IMR-90 (cell line): ENCODE data around the gene PLOD3. TPM values are rescaled to one million over a fixed set of nuclear protein-coding genes. Genes with fewer than 3 reads are reported as not detected.
A peak's percentile ranks its signal among the peaks of the same experiment; 100 is the strongest.

Experiments used
- ATAC-seq: fragments of 200-7000 bp; cut with Tn5 transposase; 2 replicates; pipeline ENCODE4 v1.9.1; 2020; ENCODE audit warnings: low read depth, mild to moderate bottlenecking, moderate library complexity
- BruUV-seq: library from RNA; stranded (reverse); fragments of 400-500 nt; replicated peaks from 2 replicates; lab custom pipeline; 2021; lab: Mats Ljungman, UMichigan
- CTCF ChIA-PET: fragments of 300-600 bp; formaldehyde crosslinking; extraction: SDS; loops from one replicate; lab custom pipeline; 2021; ENCODE audit warnings: antibody characterized with exemption; lab: Yijun Ruan, JAX
- POLR2A ChIA-PET: fragments of 300-600 bp; sonication (Branson Sonifier 250); formaldehyde crosslinking; loops from one replicate; lab custom pipeline; 2022; ENCODE audit warnings: antibody characterized with exemption; ENCODE audit not compliant: unreplicated experiment; lab: Charles Lee
- DNase-seq: peaks from one replicate; pipeline ENCODE4 v3.0.0; 2013
- H2AFZ ChIP-seq: replicated peaks from 2 replicates; pipeline ENCODE3; 2013; ENCODE audit warnings: low read length, mild to moderate bottlenecking; ENCODE audit not compliant: poor library complexity
- H2AK5ac ChIP-seq: 2 replicates; pipeline ENCODE4 v1.6.1; 2013; ENCODE audit warnings: low read depth, low read length, inconsistent platforms
- H2AK9ac ChIP-seq: replicated peaks from 2 replicates; pipeline ENCODE3; 2013; ENCODE audit warnings: mild to moderate bottlenecking, low read depth, low read length, moderate library complexity; ENCODE audit not compliant: poor library complexity
- H2BK120ac ChIP-seq: 2 replicates; pipeline ENCODE4 v1.6.1; 2013; ENCODE audit warnings: low read depth, low read length, inconsistent platforms
- H2BK15ac ChIP-seq: 3 replicates; pipeline ENCODE4 v1.6.1; 2013; ENCODE audit warnings: low read depth, low read length, inconsistent platforms
- H2BK20ac ChIP-seq: 2 replicates; pipeline ENCODE4 v1.6.1; 2013; ENCODE audit warnings: low read depth, mild to moderate bottlenecking, inconsistent platforms, low read length, moderate library complexity
- H2BK5ac ChIP-seq: 2 replicates; pipeline ENCODE4 v1.6.1; 2013; ENCODE audit warnings: mild to moderate bottlenecking, low read depth, low read length, inconsistent platforms; ENCODE audit not compliant: poor library complexity, severe bottlenecking
- H3K14ac ChIP-seq: replicated peaks from 2 replicates; pipeline ENCODE4 v1.6.1; 2013; ENCODE audit warnings: low read depth, low read length, inconsistent platforms
- H3K18ac ChIP-seq: 2 replicates; pipeline ENCODE4 v1.6.1; 2013; ENCODE audit warnings: low read depth, low read length, control low read depth
- H3K23ac ChIP-seq: 2 replicates; pipeline ENCODE4 v1.6.1; 2013; ENCODE audit warnings: low read depth, low read length, inconsistent platforms
- H3K27ac ChIP-seq: 2 replicates; pipeline ENCODE4 v1.5.1; 2013; ENCODE audit warnings: mild to moderate bottlenecking, control low read depth, low read length; ENCODE audit not compliant: insufficient read depth
- H3K27me3 ChIP-seq: 2 replicates; pipeline ENCODE4 v1.6.1; 2013; ENCODE audit warnings: low read length; ENCODE audit not compliant: control insufficient read depth, insufficient read depth
- H3K36me3 ChIP-seq: 2 replicates; pipeline ENCODE4 v1.6.1; 2013; ENCODE audit warnings: low read length, mixed read lengths; ENCODE audit not compliant: control insufficient read depth, insufficient read depth
- H3K4ac ChIP-seq: 2 replicates; pipeline ENCODE4 v1.6.1; 2013; ENCODE audit warnings: low read depth, low read length, inconsistent platforms
- H3K4me1 ChIP-seq: 2 replicates; pipeline ENCODE4 v1.6.1; 2013; ENCODE audit warnings: low read length, mixed read lengths; ENCODE audit not compliant: control insufficient read depth, insufficient read depth
- H3K4me2 ChIP-seq: 2 replicates; pipeline ENCODE4 v1.6.1; 2013; ENCODE audit warnings: low read depth, mild to moderate bottlenecking, control low read depth, low read length, moderate library complexity
- H3K4me3 ChIP-seq: 2 replicates; pipeline ENCODE4 v1.5.1; 2013; ENCODE audit warnings: low read depth, mild to moderate bottlenecking, control low read depth, low read length, moderate library complexity; ENCODE audit not compliant: insufficient read depth
- H3K56ac ChIP-seq: 2 replicates; pipeline ENCODE4 v1.6.1; 2013; ENCODE audit warnings: low read length, inconsistent platforms; ENCODE audit not compliant: insufficient read depth; ENCODE audit errors: extremely low read depth
- H3K79me1 ChIP-seq, 2 experiments: 2 replicates each; pipeline ENCODE4 v1.6.1; 2013; ENCODE audit warnings: low read length in 2 of 2, inconsistent platforms in 1 of 2, low read depth in 1 of 2
- H3K9ac ChIP-seq: 2 replicates; pipeline ENCODE4 v1.6.1; 2013; ENCODE audit warnings: low read depth, low read length, control low read depth
- H3K9me1 ChIP-seq: 2 replicates; pipeline ENCODE4 v1.6.1; 2013; ENCODE audit warnings: low read length, inconsistent platforms; ENCODE audit not compliant: insufficient read depth
- H3K9me3 ChIP-seq: 2 replicates; pipeline ENCODE4 v1.6.1; 2013; ENCODE audit warnings: low read length; ENCODE audit not compliant: control insufficient read depth, insufficient read depth
- H4K20me1 ChIP-seq: 2 replicates; pipeline ENCODE4 v1.6.1; 2013; ENCODE audit warnings: low read length, inconsistent platforms; ENCODE audit not compliant: insufficient read depth
- H4K5ac ChIP-seq: 2 replicates; pipeline ENCODE4 v1.6.1; 2013; ENCODE audit warnings: mild to moderate bottlenecking, low read depth, low read length, control low read depth
- H4K8ac ChIP-seq, 2 experiments: 2 replicates each; pipeline ENCODE4 v1.6.1; 2013; ENCODE audit warnings: low read depth in 2 of 2, low read length in 2 of 2, control low read depth in 1 of 2, inconsistent platforms in 1 of 2
- H4K91ac ChIP-seq: 2 replicates; pipeline ENCODE4 v1.6.1; 2013; ENCODE audit warnings: low read depth, low read length, inconsistent platforms; ENCODE audit not compliant: insufficient read depth
- BHLHE40 ChIP-seq: fragments of 150-350 bp; IDR thresholded peaks from 2 replicates; pipeline ENCODE4 v1.6.1; 2016; ENCODE audit warnings: mild to moderate bottlenecking, low read depth, low read length
- ELK1 ChIP-seq: fragments of 150-350 bp; IDR thresholded peaks from 2 replicates; pipeline ENCODE4 v1.6.1; 2016; ENCODE audit warnings: low read depth, mild to moderate bottlenecking, low read length, moderate library complexity, borderline replicate concordance
- MAFK ChIP-seq: IDR thresholded peaks from 2 replicates; pipeline ENCODE4 v1.6.1; 2012; ENCODE audit warnings: low read depth, low read length, improper control_type of control experiment
- MXI1 ChIP-seq: IDR thresholded peaks from 2 replicates; pipeline ENCODE4 v1.6.1; 2012; ENCODE audit warnings: low read depth, mild to moderate bottlenecking, low read length, moderate library complexity, borderline replicate concordance
- RAD21 ChIP-seq: IDR thresholded peaks from 2 replicates; pipeline ENCODE4 v1.6.1; 2012; ENCODE audit warnings: low read length, improper control_type of control experiment
- RCOR1 ChIP-seq: IDR thresholded peaks from 2 replicates; pipeline ENCODE4 v1.6.1; 2012; ENCODE audit warnings: mild to moderate bottlenecking, low read length, improper control_type of control experiment; ENCODE audit not compliant: insufficient replicate concordance
- USF2 ChIP-seq: fragments of 150-350 bp; IDR thresholded peaks from 2 replicates; pipeline ENCODE4 v1.6.1; 2017; ENCODE audit warnings: mild to moderate bottlenecking, antibody characterized with exemption, low read length, low read depth
- WGBS, 2 experiments: methylation state at CpG; one replicate each; pipeline versions ENCODE4 v1.1.5 to v1.1.7; 2013; ENCODE audit warnings: missing lambda C conversion rate in 2 of 2; ENCODE audit not compliant: insufficient read length in 1 of 2; ENCODE audit errors: extremely low coverage in 2 of 2; 5-methylcytosine and 5-hydroxymethylcytosine counted together
- dilution Hi-C: fragments of 300-500 bp; cut with HindIII; formaldehyde crosslinking; loops from one replicate; pipeline ENCODE4 v1.14.3; 2018; ENCODE audit warnings: low sequenced_read_pairs; ENCODE audit not compliant: unreplicated experiment
- in situ Hi-C: fragments of 300-500 bp; cut with MboI; formaldehyde crosslinking; loops from 3 replicates; pipeline ENCODE4 v1.14.3; 2019; ENCODE audit warnings: low sequenced_read_pairs, inconsistent platforms, mixed read lengths
- intact Hi-C: fragments of 100-400 bp; cut with micrococcal nuclease; formaldehyde crosslinking; loops from 2 replicates; pipeline ENCODE4 v1.10.0; 2022
- polyA plus RNA-seq, 3 experiments: library from polyadenylated mRNA; depleted of rRNA; stranded (reverse); fragments of >200 nt; gene quantifications; 2 replicates each; pipeline ENCODE4 v1.2.3, GENCODE V29; 2012; ENCODE audit warnings: low replicate concordance in 1 of 3
- total RNA-seq: library from RNA; depleted of rRNA; stranded (reverse); fragments of >200 nt; gene quantifications from 2 replicates; pipeline ENCODE4 v1.2.3, GENCODE V29; 2012

PLOD3 gene
- total and polyA plus RNA-seq, 2 of the 4 experiments (the other 2 are of a cell fraction): 21.7 to 159 TPM

- BruUV-seq: no TSS peak
- H3K36me3 ChIP-seq: peaks cover 18% of the 10 kb centered on the region
- H2BK5ac ChIP-seq: no peak overlapping the region
- H3K4ac ChIP-seq: no peak overlapping the region
- dilution Hi-C loops: no loop called here
- H3K9me3 ChIP-seq: no peaks in the 10 kb centered on the region
- peak; percentile 50 for DNase-seq
- no peak overlapping the region for H3K56ac ChIP-seq
- H2AFZ ChIP-seq: peak overlapping the region; percentile 61
- peaks cover 13% of the 10 kb centered on the region for H3K4me1 ChIP-seq
- H3K27me3 ChIP-seq: peaks cover 18% of the 10 kb centered on the region; the same call in 1 of the 2 replicates
- H4K8ac ChIP-seq: no peak overlapping the region
- H2AK9ac ChIP-seq: peak overlapping the region; percentile 37
- 0 out of 2 replicates have a peak overlapping the region, but pooled peaks have one; percentile 30 for H2AK5ac ChIP-seq
- H2BK15ac ChIP-seq: no peak overlapping the region
- in situ Hi-C loops: no loop called here
- peak overlapping the region; percentile 22; the same call in 1 of the 2 replicates for H3K4me3 ChIP-seq
- no peak overlapping the region for H2BK20ac ChIP-seq
- intact Hi-C loops: no loop called here
- H3K9me1 ChIP-seq: peaks cover 7% of the 10 kb centered on the region; the same call in 1 of the 2 replicates
- H3K9ac ChIP-seq: no peak overlapping the region; the same call in 1 of the 2 replicates
- POLR2A ChIA-PET: interaction anchor here (0.5 to 0.7 kb wide), 2 partner anchors 17 to 19 kb away, joined by 4 to 10 read pairs; no protein-coding TSS in a partner anchor
- no peak overlapping the region for H3K18ac ChIP-seq
- ATAC-seq: peak; percentile 39
- no peak overlapping the region; the same call in 1 of the 2 replicates for H3K27ac ChIP-seq
- H3K23ac ChIP-seq: no peak overlapping the region
- peak overlapping the region; percentile 79 for H3K4me2 ChIP-seq
- no peak overlapping the region for H3K14ac ChIP-seq
- TF ChIP-seq USF2 (peak; percentile 52; the same call in 1 of the 2 replicates), MAFK (no peak), MXI1 (peak; percentile 40; the same call in 1 of the 2 replicates), ELK1 (no peak), RAD21 (no peak), BHLHE40 (peak; percentile 82), RCOR1 (no peak)
- H4K91ac ChIP-seq: no peak overlapping the region
- H2BK120ac ChIP-seq: no peak overlapping the region
- H4K20me1 ChIP-seq: peaks cover 21% of the 10 kb centered on the region
- WGBS, 2 experiments: 3% methylated on average over 12 of the region's 74 CpGs; no CpG with 5 or more reads in 1 of the 2 experiments
- CTCF ChIA-PET: interaction anchor here (1.0 to 1.3 kb wide), 2 partner anchors 19 to 30 kb away, joined by 3 read pairs; no protein-coding TSS in a partner anchor
- no peak overlapping the region for H4K5ac ChIP-seq
- peaks cover 0 to 11% of the 10 kb centered on the region in 2 experiments; a peak in 1 of 4 replicates for H3K79me1 ChIP-seq
Measured at GRCh38 chr7:101162551-101163278, 54.7 kb downstream of the PLOD3 start.
